HFFc6 (cell line): ENCODE data around the gene EEF1AKMT1. TPM values are rescaled to one million over a fixed set of nuclear protein-coding genes. Genes with fewer than 3 reads are reported as not detected.

Experiments
- DNase-seq: peaks from one replicate; pipeline ENCODE4 v3.0.0-alpha.2; 2018
- H3K27ac Mint-ChIP-seq: 2 replicates; pipeline ENCODE4 v1.8.0; 2020; ENCODE audit warnings: mild to moderate bottlenecking, mixed read lengths
- H3K27me3 Mint-ChIP-seq: 2 replicates; pipeline ENCODE4 v1.8.0; 2021; ENCODE audit warnings: mild to moderate bottlenecking, moderate library complexity, mixed read lengths; ENCODE audit not compliant: insufficient read depth
- H3K36me3 Mint-ChIP-seq: 2 replicates; pipeline ENCODE4 v1.8.0; 2021; ENCODE audit warnings: low read depth, mixed read lengths
- H3K4me1 Mint-ChIP-seq: 2 replicates; pipeline ENCODE4 v1.8.0; 2020; ENCODE audit warnings: low read depth, mixed read lengths
- H3K4me3 Mint-ChIP-seq: 2 replicates; pipeline ENCODE4 v1.8.0; 2020; ENCODE audit warnings: mild to moderate bottlenecking, moderate library complexity, mixed read lengths
- H3K9me3 Mint-ChIP-seq: 2 replicates; pipeline ENCODE4 v1.8.0; 2020; ENCODE audit warnings: mild to moderate bottlenecking, mixed read lengths
- total RNA-seq, 6 experiments: library from RNA; stranded (reverse); fragmentation: NEBNext Ultra II Directional; extraction: Animal tissue kit (Norgen Biotek cat#: 25700); gene quantifications; 2 replicates in 1 of 6; 3 replicates in 5 of 6; pipeline ENCODE4 v1.2.3, GENCODE V29; 2021
- TF ChIP-seq, protein P1 (sequence below): fragments of 200-600 bp; sonication (generic); IDR thresholded peaks from 2 replicates; pipeline ENCODE4 v1.5.0; 2021; ENCODE audit warnings: antibody characterized with exemption, mild to moderate bottlenecking

EEF1AKMT1 gene
- total RNA-seq, 6 experiments from 2014 or later: 10.7 to 17.1 (median 13.0) TPM

DNA sequence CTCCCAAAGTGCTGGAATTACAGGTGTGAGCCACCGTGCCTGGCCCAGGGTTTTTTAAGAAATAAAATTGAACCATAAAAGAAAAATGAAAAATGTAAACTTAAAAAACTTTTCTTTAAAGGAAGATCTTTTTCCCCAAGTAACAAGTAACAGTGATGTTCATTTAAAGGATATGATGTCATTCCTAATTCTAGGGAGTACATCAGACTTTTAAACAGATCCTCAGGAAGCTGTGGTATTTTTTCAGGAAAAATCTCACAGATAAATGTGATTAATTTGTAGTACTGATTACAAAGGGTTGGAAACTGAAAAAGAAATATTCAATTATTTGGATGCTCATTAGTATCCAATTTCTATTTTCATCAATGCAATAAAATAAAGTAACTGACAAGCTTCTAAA is 14.6 kb upstream of the EEF1AKMT1 start:
- no peak overlapping the region for H3K4me3 Mint-ChIP-seq
- H3K27ac Mint-ChIP-seq: no peak overlapping the region
- no peaks in the 10 kb centered on the region for H3K9me3 Mint-ChIP-seq
- DNase-seq: no peak
- peaks cover 22% of the 10 kb centered on the region for H3K4me1 Mint-ChIP-seq
- peaks cover 18% of the 10 kb centered on the region for H3K36me3 Mint-ChIP-seq
- TF ChIP-seq, protein P1, sequence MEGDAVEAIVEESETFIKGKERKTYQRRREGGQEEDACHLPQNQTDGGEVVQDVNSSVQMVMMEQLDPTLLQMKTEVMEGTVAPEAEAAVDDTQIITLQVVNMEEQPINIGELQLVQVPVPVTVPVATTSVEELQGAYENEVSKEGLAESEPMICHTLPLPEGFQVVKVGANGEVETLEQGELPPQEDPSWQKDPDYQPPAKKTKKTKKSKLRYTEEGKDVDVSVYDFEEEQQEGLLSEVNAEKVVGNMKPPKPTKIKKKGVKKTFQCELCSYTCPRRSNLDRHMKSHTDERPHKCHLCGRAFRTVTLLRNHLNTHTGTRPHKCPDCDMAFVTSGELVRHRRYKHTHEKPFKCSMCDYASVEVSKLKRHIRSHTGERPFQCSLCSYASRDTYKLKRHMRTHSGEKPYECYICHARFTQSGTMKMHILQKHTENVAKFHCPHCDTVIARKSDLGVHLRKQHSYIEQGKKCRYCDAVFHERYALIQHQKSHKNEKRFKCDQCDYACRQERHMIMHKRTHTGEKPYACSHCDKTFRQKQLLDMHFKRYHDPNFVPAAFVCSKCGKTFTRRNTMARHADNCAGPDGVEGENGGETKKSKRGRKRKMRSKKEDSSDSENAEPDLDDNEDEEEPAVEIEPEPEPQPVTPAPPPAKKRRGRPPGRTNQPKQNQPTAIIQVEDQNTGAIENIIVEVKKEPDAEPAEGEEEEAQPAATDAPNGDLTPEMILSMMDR: no peak
- peaks cover 2% of the 10 kb centered on the region; the same call in 1 of the 2 replicates for H3K27me3 Mint-ChIP-seq

DNA sequence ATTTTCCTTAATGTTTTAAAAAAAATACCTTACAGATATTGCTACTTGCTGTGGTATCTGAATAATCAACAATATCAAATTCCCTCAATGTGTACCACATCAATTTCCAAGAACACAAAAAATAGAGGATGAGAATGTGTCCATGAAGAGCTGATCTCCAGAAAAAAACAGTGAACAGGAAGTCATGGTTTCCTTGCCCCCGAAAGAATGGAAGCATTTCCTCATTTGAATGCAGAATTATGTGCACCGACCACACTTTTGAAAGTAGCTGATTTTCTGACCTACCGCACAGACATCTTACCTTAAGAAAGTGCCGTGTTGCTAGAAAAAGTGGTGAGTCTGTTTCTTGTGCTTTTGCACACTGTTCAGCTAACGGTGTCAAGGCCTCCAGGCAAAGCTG is 13.4 kb upstream of the EEF1AKMT1 start:
- H3K4me3 Mint-ChIP-seq: no peak overlapping the region

DNA sequence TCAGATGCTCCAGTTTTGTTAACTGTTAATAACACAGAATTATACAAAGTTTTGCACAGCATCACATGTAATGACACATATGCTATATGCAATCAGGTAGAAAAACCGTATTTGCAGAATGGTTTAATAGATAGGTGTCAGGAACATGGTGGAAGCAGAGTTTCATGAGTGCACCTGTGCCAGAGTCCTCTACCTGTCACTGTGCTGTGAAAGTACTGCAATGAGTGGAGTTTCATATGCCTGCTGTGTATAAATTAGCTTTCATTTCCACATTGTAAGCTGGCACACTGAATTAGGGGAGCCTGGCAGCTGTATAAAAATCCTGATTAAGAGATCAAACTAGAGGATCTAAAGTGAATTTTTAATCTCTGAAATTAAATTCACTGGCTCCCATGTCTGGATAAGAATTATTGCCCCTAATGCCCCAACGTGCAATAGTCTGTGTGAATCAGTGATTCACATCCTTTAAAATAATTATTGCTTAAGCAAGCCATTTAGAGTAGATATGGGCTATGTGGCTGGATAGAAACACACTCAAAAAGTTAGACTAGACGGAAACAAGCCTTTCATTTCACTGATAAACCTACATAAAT is 8.5 kb upstream of the EEF1AKMT1 start:
- TF ChIP-seq, protein P1: no peak
- H3K27me3 Mint-ChIP-seq: no peaks in the 10 kb centered on the region; the same call in 1 of the 2 replicates
- H3K9me3 Mint-ChIP-seq: no peaks in the 10 kb centered on the region
- H3K4me3 Mint-ChIP-seq: no peak overlapping the region
- H3K27ac Mint-ChIP-seq: no peak overlapping the region
- H3K36me3 Mint-ChIP-seq: peaks cover 10% of the 10 kb centered on the region; the same call in 1 of the 2 replicates
- no peak for DNase-seq
- H3K4me1 Mint-ChIP-seq: no peaks in the 10 kb centered on the region

More for the DNA sequence above, 13.4 kb upstream of the EEF1AKMT1 start:
- TF ChIP-seq, protein P1: no peak
- peaks cover 2% of the 10 kb centered on the region; the same call in 1 of the 2 replicates for H3K27me3 Mint-ChIP-seq
- no peaks in the 10 kb centered on the region for H3K9me3 Mint-ChIP-seq
- peaks cover 17% of the 10 kb centered on the region for H3K36me3 Mint-ChIP-seq
- H3K4me1 Mint-ChIP-seq: peaks cover 22% of the 10 kb centered on the region
- H3K27ac Mint-ChIP-seq: no peak overlapping the region
- no peak for DNase-seq

DNA sequence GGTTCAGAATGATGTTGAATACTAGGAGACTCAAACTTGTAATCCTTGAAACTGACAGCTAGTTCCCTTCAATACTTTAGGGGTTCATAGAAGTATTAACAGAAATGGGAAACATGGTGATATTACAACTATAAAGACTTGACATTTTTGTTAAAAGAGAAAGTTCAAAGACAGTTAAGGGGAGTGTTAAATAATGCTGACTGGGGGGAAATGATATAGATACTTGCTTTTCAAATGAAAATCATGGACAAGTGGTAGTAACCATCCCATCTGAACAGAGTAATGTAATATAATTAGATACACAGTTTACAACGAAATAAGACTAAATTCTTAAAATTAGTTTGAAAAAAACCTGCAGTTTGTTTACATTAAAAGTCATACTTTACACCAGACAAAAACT is 6.6 kb upstream of the EEF1AKMT1 start:
- TF ChIP-seq, protein P1: no peak
- Mint-ChIP-seq H3K4me3 (no peak overlapping the region), H3K27me3 (no peaks in the 10 kb centered on the region; the same call in 1 of the 2 replicates), H3K9me3 (no peaks in the 10 kb centered on the region), H3K36me3 (peaks cover 10% of the 10 kb centered on the region; the same call in 1 of the 2 replicates), H3K4me1 (no peaks in the 10 kb centered on the region), H3K27ac (no peak overlapping the region)
- DNase-seq: no peak

DNA sequence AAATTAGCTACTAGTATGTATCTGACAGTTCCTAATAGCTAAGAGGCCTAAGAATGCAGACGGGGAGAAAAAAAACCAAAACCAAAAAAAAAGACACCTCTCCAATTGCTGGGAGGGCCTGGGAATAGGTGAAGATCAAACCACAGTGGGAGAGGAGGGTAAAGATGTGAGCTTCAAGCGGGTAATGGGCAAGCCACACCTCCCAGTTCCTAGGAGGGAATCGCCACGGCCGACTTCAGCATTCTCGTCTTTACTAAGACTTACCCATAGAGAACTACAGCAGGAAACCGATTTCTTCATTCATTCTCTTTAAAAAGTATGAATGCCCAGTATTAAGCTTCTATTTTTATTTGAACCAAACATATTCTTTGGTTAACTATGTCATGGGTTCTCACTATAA is 5.6 kb upstream of the EEF1AKMT1 start:
- Mint-ChIP-seq H3K9me3 (no peaks in the 10 kb centered on the region), H3K4me3 (no peak overlapping the region), H3K4me1 (peaks cover 6% of the 10 kb centered on the region; the same call in 1 of the 2 replicates), H3K36me3 (peaks cover 9% of the 10 kb centered on the region; the same call in 1 of the 2 replicates), H3K27ac (no peak overlapping the region), H3K27me3 (no peaks in the 10 kb centered on the region; the same call in 1 of the 2 replicates)
- TF ChIP-seq, protein P1: no peak
- DNase-seq: no peak
